Body of pancreas (tissue), 4 donors: ENCODE data around the gene FAM131A. TPM values are rescaled to one million over a fixed set of nuclear protein-coding genes. Genes with fewer than 3 reads are reported as not detected.

Source experiments
- ATAC-seq: fragments of 150-250 bp; one replicate; pipeline ENCODE4 v1.9.1; 2016
- DNase-seq, 4 donors: peaks; one replicate each; pipeline ENCODE4 v3.0.0-alpha.2; 2019
- H3K27ac ChIP-seq, 4 donors: fragments of 200-600 bp; sonication (generic); 1 replicate in 3 of 4; 2 replicates in 1 of 4; pipeline versions ENCODE4 v1.5.1 to v1.6.1; 2016 to 2019; ENCODE audit warnings: mild to moderate bottlenecking in 1 of 4, mixed read lengths in 1 of 4, moderate library complexity in 1 of 4
- H3K27me3 ChIP-seq, 2 donors: fragments of 200-600 bp; sonication (generic); one replicate each; pipeline ENCODE4 v1.6.0; 2016; ENCODE audit warnings: mild to moderate bottlenecking in 1 of 2
- H3K36me3 ChIP-seq, 2 donors: fragments of 200-600 bp; sonication (generic); replicated peaks in 1 of 2; 2 replicates each; pipeline ENCODE4 v1.5.1; 2016; ENCODE audit warnings: low read depth in 2 of 2; ENCODE audit not compliant: insufficient read depth in 1 of 2
- H3K4me1 ChIP-seq: fragments of 200-600 bp; sonication (generic); one replicate; pipeline ENCODE4 v1.6.0; 2016
- H3K4me3 ChIP-seq, 2 donors: fragments of 200-600 bp; sonication (generic); 1 replicate in 1 of 2; 2 replicates in 1 of 2; pipeline ENCODE4 v1.5.1; 2016 to 2019
- H3K9me3 ChIP-seq, 3 donors: fragments of 200-600 bp; sonication (generic); 1 replicate in 2 of 3; 2 replicates in 1 of 3; pipeline ENCODE4 v1.5.1; 2016
- CTCF ChIP-seq, 7 experiments: fragments of 450-650 bp in 4 of 7; fragments of 200-600 bp in 3 of 7; sonication (generic) in 3 of 7; IDR thresholded peaks; one replicate each; pipeline ENCODE4 v1.5.1; 2016 to 2019; ENCODE audit warnings: antibody characterized with exemption in 7 of 7
- POLR2A ChIP-seq, 3 donors: fragments of 450-650 bp; IDR thresholded peaks; one replicate each; pipeline ENCODE4 v1.6.1; 2016; ENCODE audit warnings: antibody characterized with exemption in 3 of 3, mild to moderate bottlenecking in 2 of 3
- WGBS, 2 donors: methylation state at CpG; one replicate each; pipeline ENCODE4 v1.1.5; 2017; 5-methylcytosine and 5-hydroxymethylcytosine counted together
- intact Hi-C: fragments of 100-400 bp; cut with DNase I; formaldehyde crosslinking; loops from one replicate; pipeline ENCODE4 v1.15.1; 2023
- total RNA-seq, 2 donors: library from RNA; depleted of rRNA; stranded (reverse); fragments of >200 nt; gene quantifications; one replicate each; pipeline ENCODE4 v1.1.0, GENCODE V29; 2016

Gene FAM131A
- total RNA-seq, 2 donors from 2014 or later: 11.5 to 13.5 TPM

- Histone ChIP-seq H3K4me3 (peak overlapping the region; percentile 54 to 97), H3K27me3 (no peaks in the 10 kb centered on the region), H3K27ac (peak overlapping the region; percentile 97 to 99 (median 98)), H3K9me3 (no peaks in the 10 kb centered on the region), H3K4me1 (peaks cover 46% of the 10 kb centered on the region), H3K36me3 (no peaks in the 10 kb centered on the region)
- TF ChIP-seq POLR2A (IDR thresholded peaks at IDR 0.05) (peak; percentile 33 to 66 (median 51)), CTCF (IDR thresholded peaks at IDR 0.05) (no peak)
- intact Hi-C loops: no loop called here
- 0% methylated on average over 52 of the region's 89 CpGs; no CpG with 5 or more reads in 1 of the 2 donors for WGBS, 2 donors
- DNase-seq (peak; percentile 86 to 88 (median 86)), ATAC-seq (peak; percentile 78)
These were observed 22.5 kb upstream of the FAM131A start for GRCh38 chr3:184314700-184315542.

- WGBS, 2 donors: 3 to 4% methylated on average over 6 of the region's 6 CpGs
- ATAC-seq (no peak), DNase-seq (no peak)
- Histone ChIP-seq H3K36me3 (no peaks in the 10 kb centered on the region), H3K4me1 (peaks cover 51% of the 10 kb centered on the region), H3K4me3 (peak overlapping the region; percentile 54 to 97), H3K27me3 (no peaks in the 10 kb centered on the region), H3K27ac (peak overlapping the region; percentile 97 to 99 (median 98)), H3K9me3 (no peaks in the 10 kb centered on the region)
- intact Hi-C loops: no loop called here
- no peak for TF ChIP-seq CTCF (IDR thresholded peaks at IDR 0.05)
- no peak for TF ChIP-seq POLR2A (IDR thresholded peaks at IDR 0.05)
These were observed 21.9 kb upstream of the FAM131A start for GRCh38 chr3:184315543-184315867.

DNA sequence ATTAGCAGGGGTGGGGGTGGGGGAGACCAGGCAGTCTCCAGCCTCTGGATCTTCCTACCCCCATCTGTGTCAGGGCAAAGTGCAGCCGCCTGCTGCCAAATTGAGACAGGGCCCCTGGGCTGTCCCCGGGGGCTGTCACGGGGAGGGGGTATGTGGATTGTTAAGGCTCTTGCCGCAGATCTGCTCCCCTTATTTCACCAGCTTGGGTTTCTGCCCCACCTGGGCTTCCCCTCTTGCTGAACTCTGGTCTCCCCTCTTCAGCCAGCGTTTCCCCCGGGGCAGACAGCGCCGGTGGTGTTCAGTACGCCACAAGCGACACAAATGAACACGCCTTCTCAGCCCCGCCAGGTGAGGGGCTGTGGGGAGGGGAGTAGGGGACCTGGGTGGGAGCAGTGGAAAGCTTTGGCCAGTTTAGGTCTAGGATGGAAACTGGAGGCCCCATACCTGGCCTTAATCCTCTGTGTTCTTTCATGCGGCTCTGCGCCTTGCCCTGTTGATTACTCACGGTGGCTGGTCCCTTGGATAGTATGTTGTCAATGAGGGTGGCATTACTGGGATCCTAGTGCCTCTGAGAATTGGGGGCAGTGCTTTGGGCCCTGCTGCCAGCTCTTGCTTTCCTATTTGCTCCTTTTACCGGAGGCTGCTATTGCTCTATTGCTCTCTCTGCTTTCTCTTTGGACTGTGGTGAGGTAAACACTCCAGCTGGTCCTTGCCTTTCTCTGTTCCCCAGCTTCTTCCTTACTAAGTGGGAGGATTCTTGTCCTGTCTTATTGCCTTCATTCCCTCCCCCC is 21.3 kb upstream of the FAM131A start:
- H3K27ac ChIP-seq: peak overlapping the region; percentile 97 to 99 (median 98)
- H3K36me3 ChIP-seq: peaks cover 0 to 5% of the 10 kb centered on the region in 2 donors
- 9 to 16% methylated on average over 13 to 16 of the region's 16 CpGs for WGBS, 2 donors
- peak in 1 of 4 donors; percentile 26 for DNase-seq
- intact Hi-C loops: no loop called here
- TF ChIP-seq POLR2A (IDR thresholded peaks at IDR 0.05) (no peak), CTCF (IDR thresholded peaks at IDR 0.05) (no peak)
- peaks cover 56% of the 10 kb centered on the region for H3K4me1 ChIP-seq
- no peaks in the 10 kb centered on the region for H3K27me3 ChIP-seq
- no peaks in the 10 kb centered on the region for H3K9me3 ChIP-seq
- peak overlapping the region; percentile 54 to 97 for H3K4me3 ChIP-seq
- ATAC-seq: no peak

GRCh38 chr3:184316792-184317191 is 20.6 kb upstream of the FAM131A start:
- no peaks in the 10 kb centered on the region for H3K9me3 ChIP-seq
- WGBS, 2 donors: 51 to 53% methylated on average over 7 of the region's 7 CpGs
- DNase-seq (no peak), ATAC-seq (no peak)
- H3K4me3 ChIP-seq: no peak overlapping the region
- peaks cover 63% of the 10 kb centered on the region for H3K4me1 ChIP-seq
- H3K36me3 ChIP-seq: peaks cover 3 to 12% of the 10 kb centered on the region in 2 donors
- intact Hi-C loops: no loop called here
- H3K27me3 ChIP-seq: no peaks in the 10 kb centered on the region
- peak overlapping the region in 3 of 4 donors; percentile 86 to 98 (median 97) for H3K27ac ChIP-seq
- no peak for TF ChIP-seq CTCF (IDR thresholded peaks at IDR 0.05)
- no peak for TF ChIP-seq POLR2A (IDR thresholded peaks at IDR 0.05)
